GM20000 (cell line): Measurements from ENCODE around the gene PRLH.

Experiments used
- DNase-seq: peaks from one replicate; pipeline ENCODE4 v3.0.0; 2012; ENCODE audit warnings: low spot score
- CTCF ChIP-seq: IDR thresholded peaks from 2 replicates; pipeline ENCODE4 v1.5.1; 2012; ENCODE audit warnings: mild to moderate bottlenecking, control low read depth; ENCODE audit errors: extremely low read depth, missing control alignments

PRLH gene

GRCh38 chr2:237581326-237581725 is 15.0 kb downstream of the PRLH start:
- DNase-seq: no peak
- TF ChIP-seq CTCF: no peak

GRCh38 chr2:237581751-237582746 is 15.7 kb downstream of the PRLH start:
- TF ChIP-seq CTCF: peak; percentile 14
- DNase-seq: peak; percentile 60

GRCh38 chr2:237583385-237584295 is 17.3 kb downstream of the PRLH start:
- TF ChIP-seq CTCF: no peak
- no peak for DNase-seq

- DNase-seq: no peak
- TF ChIP-seq CTCF: no peak
These were observed 19.3 kb downstream of the PRLH start for GRCh38 chr2:237585590-237586221.

GRCh38 chr2:237588044-237588696 is 21.8 kb downstream of the PRLH start:
- DNase-seq: no peak
- no peak for TF ChIP-seq CTCF

- TF ChIP-seq CTCF: no peak
- no peak for DNase-seq
These were observed 24.1 kb downstream of the PRLH start, which contains the start of gene RAB17 for GRCh38 chr2:237590272-237591140. Gene RAB17 (minus strand): TSS chr2:237590734. CDS start chr2:237586154, 4,580 bp downstream.
